Activated CD4-positive, alpha-beta T cell treated with anti-CD3 and anti-CD28 coated beads, Interleukin-2, amount 50 U/mL, for 1 hour (primary cell): ENCODE measurements around the gene SF3A1.

Experiments used
- DNase-seq: peaks from one replicate; pipeline ENCODE4 v3.0.0-alpha.2; 2020

SF3A1 gene

GRCh38 chr22:30385942-30386341 is 29.2 kb upstream of the SF3A1 start:
- DNase-seq, result no peak

- DNase-seq, result no peak
Measured at GRCh38 chr22:30383061-30383460, 26.4 kb upstream of the SF3A1 start.

GRCh38 chr22:30382340-30382739 is 25.6 kb upstream of the SF3A1 start:
- DNase-seq, result no peak

GRCh38 chr22:30381264-30381663 is 24.6 kb upstream of the SF3A1 start:
- no peak for DNase-seq

GRCh38 chr22:30380011-30380410 is 23.3 kb upstream of the SF3A1 start:
- no peak for DNase-seq

- DNase-seq, result no peak
Measured at GRCh38 chr22:30375312-30375849, 18.7 kb upstream of the SF3A1 start.

- DNase-seq, result no peak
Measured at GRCh38 chr22:30373331-30374325, 16.9 kb upstream of the SF3A1 start.

GRCh38 chr22:30372915-30373314 is 16.2 kb upstream of the SF3A1 start:
- DNase-seq, result no peak

- no peak for DNase-seq
Measured at GRCh38 chr22:30371981-30372380, 15.3 kb upstream of the SF3A1 start.

- no peak for DNase-seq
Measured at GRCh38 chr22:30371321-30371720, 14.6 kb upstream of the SF3A1 start.

- no peak for DNase-seq
Measured at GRCh38 chr22:30370641-30371230, 14.0 kb upstream of the SF3A1 start.

- no peak for DNase-seq
Measured at GRCh38 chr22:30368420-30368819, 11.7 kb upstream of the SF3A1 start.

GRCh38 chr22:30365891-30366290 is 9.2 kb upstream of the SF3A1 start:
- no peak for DNase-seq

GRCh38 chr22:30362651-30363281 is 6.1 kb upstream of the SF3A1 start:
- DNase-seq, result no peak

- no peak for DNase-seq
Measured at GRCh38 chr22:30361916-30362650, 5.4 kb upstream of the SF3A1 start.

GRCh38 chr22:30358541-30358940 is 1.8 kb upstream of the SF3A1 start:
- no peak for DNase-seq

GRCh38 chr22:30357650-30358215 is 1.0 kb upstream of the SF3A1 start:
- no peak for DNase-seq

- DNase-seq, result peak; percentile 15
Measured at GRCh38 chr22:30357236-30357570, 509 bp upstream of the SF3A1 start.

- DNase-seq, result no peak
Measured at GRCh38 chr22:30354644-30355043, 2.0 kb downstream of the SF3A1 start.

GRCh38 chr22:30351226-30351625 is 5.5 kb downstream of the SF3A1 start:
- DNase-seq, result no peak

- DNase-seq, result no peak
Measured at GRCh38 chr22:30348809-30349208, 7.9 kb downstream of the SF3A1 start.

- DNase-seq, result no peak
Measured at GRCh38 chr22:30348404-30348803, 8.3 kb downstream of the SF3A1 start.
